ENCODE data around the gene MBD3. TPM values are rescaled to one million over a fixed set of nuclear protein-coding genes. Genes with fewer than 3 reads are reported as not detected.
A peak's percentile ranks its signal among the peaks of the same experiment; 100 is the strongest.
"Not testable (repeated sequence)": the region's sequence is repeated elsewhere in the genome, so short reads cannot be mapped to it uniquely, and the experiment has no call there.

MBD3 gene
- total RNA-seq = 88.9 TPM

GRCh38 chr19:1592755-1593500 lies at the start of gene MBD3:
TSS of gene MBD3 (minus strand) at chr19:1592865. CDS start at chr19:1592631, 234 bp downstream.
- peak; percentile 97 for DNase-seq

GRCh38 chr19:1640893-1641448 lies 48.3 kb upstream of the MBD3 start:
- DNase-seq = not testable (repeated sequence)

GRCh38 chr19:1636325-1637236 lies 43.9 kb upstream of the MBD3 start:
- no peak for DNase-seq

- DNase-seq = no peak
These were observed 42.2 kb upstream of the MBD3 start for GRCh38 chr19:1634938-1635243.

- DNase-seq = no peak
These were observed 41.7 kb upstream of the MBD3 start for GRCh38 chr19:1634242-1634937.

- no peak for DNase-seq
These were observed 40.7 kb upstream of the MBD3 start for GRCh38 chr19:1633269-1633826.

GRCh38 chr19:1632462-1633268 lies 40.0 kb upstream of the MBD3 start:
- DNase-seq = no peak

- DNase-seq = no peak
These were observed 39.0 kb upstream of the MBD3 start for GRCh38 chr19:1631557-1632100.

GRCh38 chr19:1630811-1631210 lies 38.1 kb upstream of the MBD3 start:
- no peak for DNase-seq

- DNase-seq = no peak
These were observed 37.3 kb upstream of the MBD3 start for GRCh38 chr19:1630012-1630411.

GRCh38 chr19:1629256-1629808 lies 36.7 kb upstream of the MBD3 start:
- DNase-seq = no peak

- DNase-seq = no peak
These were observed 34.5 kb upstream of the MBD3 start for GRCh38 chr19:1627194-1627593.

GRCh38 chr19:1626417-1627010 lies 33.8 kb upstream of the MBD3 start:
- no peak for DNase-seq

GRCh38 chr19:1624458-1624857 lies 31.8 kb upstream of the MBD3 start:
- DNase-seq = peak; percentile 73

- DNase-seq = no peak
These were observed 29.9 kb upstream of the MBD3 start for GRCh38 chr19:1622541-1622940.

GRCh38 chr19:1622007-1622406 lies 29.3 kb upstream of the MBD3 start:
- DNase-seq = no peak

- no peak for DNase-seq
These were observed 28.9 kb upstream of the MBD3 start for GRCh38 chr19:1621574-1621973.

- no peak for DNase-seq
These were observed 28.4 kb upstream of the MBD3 start for GRCh38 chr19:1621021-1621420.

- DNase-seq = no peak
These were observed 27.8 kb upstream of the MBD3 start for GRCh38 chr19:1620502-1620901.

GRCh38 chr19:1619703-1620102 lies 27.0 kb upstream of the MBD3 start:
- DNase-seq = no peak

- DNase-seq = no peak
These were observed 26.4 kb upstream of the MBD3 start for GRCh38 chr19:1619094-1619439.

Data from tongue (tissue), 2 donors.